Right lobe of liver (tissue), 4 donors: Measurements from ENCODE around the gene MACROD1.

Experiments used
- CTCF ChIP-seq, 4 donors: fragments of 200-600 bp in 3 of 4; fragments of 450-650 bp in 1 of 4; IDR thresholded peaks; one replicate each; pipeline versions ENCODE4 v1.5.1 to v1.8.0; 2016 to 2022; ENCODE audit warnings: antibody characterized with exemption in 4 of 4, mild to moderate bottlenecking in 2 of 4
- POLR2A ChIP-seq: fragments of 450-650 bp; IDR thresholded peaks from one replicate; pipeline ENCODE4 v1.6.1; 2017; ENCODE audit warnings: antibody characterized with exemption, mild to moderate bottlenecking
- donor health status: DM: no; HTN: no; CAD: no.
- donor health status: DM: no; HTN: no; CAD: no.
- donor health status: DM: no; HTN: yes; CAD: no.

GRCh38 chr11:64015935-64016845, 149.7 kb downstream of the MACROD1 start:
- no peak for TF ChIP-seq CTCF (IDR thresholded peaks at IDR 0.05)
- no peak for TF ChIP-seq POLR2A
